GM20000 (cell line): ENCODE data around the gene KCNG2.

Source experiments
- DNase-seq: peaks from one replicate; pipeline ENCODE4 v3.0.0; 2012; ENCODE audit warnings: low spot score
- TF ChIP-seq, protein P1 (sequence below): IDR thresholded peaks from 2 replicates; pipeline ENCODE4 v1.5.1; 2012; ENCODE audit warnings: mild to moderate bottlenecking, control low read depth; ENCODE audit errors: extremely low read depth, missing control alignments

Gene KCNG2

DNA sequence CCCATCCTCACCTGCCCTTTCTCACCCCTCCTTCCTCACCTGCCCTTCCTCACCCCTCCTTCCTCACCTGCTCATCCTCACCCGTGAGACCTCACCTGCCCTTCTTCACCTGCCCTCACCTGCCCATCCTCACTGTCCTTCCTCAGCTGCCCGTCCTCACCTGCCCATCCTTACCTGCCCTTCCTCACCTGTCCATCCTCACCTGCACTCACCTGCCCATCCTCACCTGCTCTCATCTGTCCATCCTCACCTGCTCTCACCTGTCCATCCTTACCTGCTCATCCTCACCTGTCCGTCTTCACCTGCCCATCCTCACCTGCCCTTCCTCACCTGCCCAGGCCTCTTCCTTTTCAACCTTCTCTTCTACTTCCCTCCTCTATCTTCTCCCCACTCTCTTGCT, 34.4 kb downstream of the KCNG2 start:
- no peak for DNase-seq
- TF ChIP-seq, protein P1, sequence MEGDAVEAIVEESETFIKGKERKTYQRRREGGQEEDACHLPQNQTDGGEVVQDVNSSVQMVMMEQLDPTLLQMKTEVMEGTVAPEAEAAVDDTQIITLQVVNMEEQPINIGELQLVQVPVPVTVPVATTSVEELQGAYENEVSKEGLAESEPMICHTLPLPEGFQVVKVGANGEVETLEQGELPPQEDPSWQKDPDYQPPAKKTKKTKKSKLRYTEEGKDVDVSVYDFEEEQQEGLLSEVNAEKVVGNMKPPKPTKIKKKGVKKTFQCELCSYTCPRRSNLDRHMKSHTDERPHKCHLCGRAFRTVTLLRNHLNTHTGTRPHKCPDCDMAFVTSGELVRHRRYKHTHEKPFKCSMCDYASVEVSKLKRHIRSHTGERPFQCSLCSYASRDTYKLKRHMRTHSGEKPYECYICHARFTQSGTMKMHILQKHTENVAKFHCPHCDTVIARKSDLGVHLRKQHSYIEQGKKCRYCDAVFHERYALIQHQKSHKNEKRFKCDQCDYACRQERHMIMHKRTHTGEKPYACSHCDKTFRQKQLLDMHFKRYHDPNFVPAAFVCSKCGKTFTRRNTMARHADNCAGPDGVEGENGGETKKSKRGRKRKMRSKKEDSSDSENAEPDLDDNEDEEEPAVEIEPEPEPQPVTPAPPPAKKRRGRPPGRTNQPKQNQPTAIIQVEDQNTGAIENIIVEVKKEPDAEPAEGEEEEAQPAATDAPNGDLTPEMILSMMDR, result no peak

DNA sequence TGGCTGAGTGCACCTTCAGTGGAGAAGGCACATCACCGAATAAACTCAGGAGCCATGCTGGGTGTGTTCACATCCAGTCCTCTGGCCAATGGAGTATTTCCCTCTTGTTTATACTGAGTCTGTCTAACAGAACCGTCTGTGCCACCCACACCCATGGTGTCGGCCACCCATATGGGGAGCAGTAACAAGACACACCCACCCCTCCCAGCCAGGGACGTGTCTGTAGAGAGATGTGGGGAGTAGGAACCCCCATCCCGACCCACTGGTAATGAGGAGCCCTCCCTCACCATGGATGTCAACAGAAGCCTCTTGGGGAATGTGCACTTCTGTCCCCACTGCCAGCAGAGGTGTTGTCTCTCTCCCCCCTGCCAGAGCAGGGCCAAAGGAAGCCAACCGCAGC, 37.1 kb downstream of the KCNG2 start:
- no peak for DNase-seq
- TF ChIP-seq, protein P1, result no peak

DNA sequence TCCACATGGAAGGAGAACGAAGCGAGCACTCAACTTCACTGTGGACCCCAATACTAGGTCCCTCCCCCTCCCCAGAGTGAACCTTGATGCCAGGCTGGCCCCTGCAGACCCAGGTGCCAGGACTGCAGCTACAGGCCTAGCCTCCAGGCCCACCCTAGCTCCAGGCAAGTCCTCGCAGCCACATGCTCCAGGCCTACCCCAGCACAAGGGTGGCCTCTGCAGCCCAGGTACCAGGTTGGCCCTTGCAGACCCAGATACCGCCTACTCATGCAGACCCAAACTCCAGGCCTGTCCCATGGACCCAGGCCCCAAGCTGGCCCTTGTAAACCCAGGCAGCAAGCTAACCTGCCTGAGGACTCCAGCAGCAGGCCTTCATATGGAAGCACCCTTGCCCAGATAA, 44.2 kb downstream of the KCNG2 start:
- no peak for DNase-seq
- TF ChIP-seq, protein P1, result no peak

DNA sequence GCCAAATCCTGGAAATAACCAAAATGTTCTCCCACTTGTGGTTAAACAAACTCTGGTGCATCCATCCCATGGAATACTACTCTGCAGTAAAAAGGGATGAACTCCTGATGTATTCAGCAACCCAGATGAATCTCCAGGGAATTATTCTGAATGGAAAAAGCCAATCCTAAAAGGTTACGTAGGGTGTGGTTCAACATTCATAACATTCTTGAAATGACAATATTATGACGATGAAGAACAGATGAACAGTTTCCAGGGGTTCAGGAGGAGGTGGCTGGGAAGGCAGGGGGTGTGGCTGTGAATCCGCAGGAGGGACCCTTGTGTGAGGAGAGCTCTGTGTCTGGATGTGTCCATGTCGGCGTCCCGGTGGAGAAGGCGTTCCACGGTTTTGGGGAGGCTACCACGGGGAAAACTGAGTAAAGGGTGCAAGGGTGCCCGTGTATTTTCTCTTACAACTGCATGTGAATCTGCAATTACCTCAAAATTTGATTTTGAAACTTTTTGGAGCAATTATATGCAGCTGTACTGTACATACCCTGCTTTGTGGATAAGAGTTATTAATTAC, 47.3 kb downstream of the KCNG2 start:
- no peak for DNase-seq
- TF ChIP-seq, protein P1, result no peak

DNA sequence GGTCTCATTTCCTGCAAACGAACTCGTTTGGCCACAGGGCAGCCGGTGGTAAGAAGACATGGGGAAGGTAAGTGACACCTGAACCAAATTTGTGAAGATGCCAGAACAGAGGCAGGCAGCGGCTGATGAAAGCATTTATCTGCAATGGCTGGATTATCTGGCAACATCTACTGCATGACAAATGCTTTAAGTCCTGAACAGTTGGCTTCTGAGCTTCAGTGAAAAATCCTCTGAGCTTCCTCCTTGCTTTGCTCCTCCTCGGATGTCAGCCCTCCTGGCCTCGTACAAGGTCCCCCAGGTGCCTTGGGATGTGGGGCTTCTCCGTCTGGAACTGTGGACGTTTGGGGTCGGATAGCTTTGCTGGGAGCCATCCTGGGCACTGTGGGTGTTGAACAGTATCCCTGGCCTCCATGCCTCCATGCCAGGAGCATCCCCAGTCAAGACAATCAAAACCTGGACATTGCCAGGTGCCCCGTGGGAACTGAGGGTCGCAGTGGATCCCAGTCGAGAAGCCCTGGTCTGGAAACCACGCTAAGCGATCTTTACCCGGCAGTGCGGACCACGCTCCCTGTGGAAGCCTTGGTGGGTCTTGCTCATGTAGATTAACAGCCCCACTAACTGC, 49.3 kb downstream of the KCNG2 start:
- TF ChIP-seq, protein P1, result no peak
- DNase-seq, result no peak

DNA sequence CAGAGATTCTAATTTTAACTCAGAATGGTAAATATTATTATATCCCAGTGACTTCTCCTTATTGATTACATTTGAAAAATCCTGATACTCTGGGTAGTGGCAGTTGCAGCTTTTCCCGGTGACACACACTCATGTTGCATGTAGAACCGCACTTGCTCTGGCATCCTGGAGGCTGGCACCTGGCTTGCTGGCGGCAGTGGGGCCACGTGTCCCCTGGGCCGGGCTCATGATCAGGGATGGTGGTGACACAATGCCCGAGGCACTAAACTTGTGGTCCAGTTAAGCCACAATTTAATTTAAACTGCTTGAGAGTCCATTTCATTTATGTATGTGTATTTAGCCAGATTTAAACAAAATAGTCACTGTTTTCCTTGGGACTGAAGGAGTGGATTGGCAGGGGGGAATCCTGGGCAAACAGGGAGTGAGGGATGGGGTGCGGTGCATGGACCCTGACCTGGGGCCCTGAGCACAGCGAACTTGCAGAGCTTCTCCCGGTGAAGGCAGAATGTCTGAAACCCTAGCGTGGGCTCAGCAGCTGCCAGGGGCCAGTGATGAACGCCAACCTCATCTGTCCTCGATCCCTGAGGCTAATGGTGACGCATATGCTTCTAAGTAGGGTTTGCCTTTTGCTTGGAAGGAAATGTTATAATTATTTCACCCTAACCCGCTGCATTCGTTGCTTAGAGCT, 50.0 kb downstream of the KCNG2 start:
- DNase-seq, result no peak

DNA sequence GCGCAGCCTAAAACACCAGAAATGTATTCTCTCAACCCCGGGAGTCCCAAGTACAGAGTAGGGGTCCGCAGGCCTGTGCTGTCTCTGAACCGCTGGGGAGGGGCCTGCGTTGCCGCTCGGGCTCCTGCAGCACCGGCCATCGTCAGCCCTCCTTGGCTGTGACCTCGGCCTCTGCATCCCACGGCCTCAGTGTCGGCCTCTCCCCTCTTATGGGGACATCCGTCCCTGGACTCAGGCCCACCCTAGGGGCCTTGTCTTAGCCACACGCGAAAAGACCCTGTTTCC, 50.5 kb downstream of the KCNG2 start:
- no peak for DNase-seq
- TF ChIP-seq, protein P1, result no peak

More for the DNA sequence above, 50.0 kb downstream of the KCNG2 start:
- TF ChIP-seq, protein P1, result no peak
